Fibroblast of skin of right biceps (primary cell): ENCODE measurements around the gene CD68.

Experiments used
- DNase-seq: peaks from one replicate; pipeline ENCODE4 v3.0.0-alpha.2; 2013

The CD68 gene

DNA sequence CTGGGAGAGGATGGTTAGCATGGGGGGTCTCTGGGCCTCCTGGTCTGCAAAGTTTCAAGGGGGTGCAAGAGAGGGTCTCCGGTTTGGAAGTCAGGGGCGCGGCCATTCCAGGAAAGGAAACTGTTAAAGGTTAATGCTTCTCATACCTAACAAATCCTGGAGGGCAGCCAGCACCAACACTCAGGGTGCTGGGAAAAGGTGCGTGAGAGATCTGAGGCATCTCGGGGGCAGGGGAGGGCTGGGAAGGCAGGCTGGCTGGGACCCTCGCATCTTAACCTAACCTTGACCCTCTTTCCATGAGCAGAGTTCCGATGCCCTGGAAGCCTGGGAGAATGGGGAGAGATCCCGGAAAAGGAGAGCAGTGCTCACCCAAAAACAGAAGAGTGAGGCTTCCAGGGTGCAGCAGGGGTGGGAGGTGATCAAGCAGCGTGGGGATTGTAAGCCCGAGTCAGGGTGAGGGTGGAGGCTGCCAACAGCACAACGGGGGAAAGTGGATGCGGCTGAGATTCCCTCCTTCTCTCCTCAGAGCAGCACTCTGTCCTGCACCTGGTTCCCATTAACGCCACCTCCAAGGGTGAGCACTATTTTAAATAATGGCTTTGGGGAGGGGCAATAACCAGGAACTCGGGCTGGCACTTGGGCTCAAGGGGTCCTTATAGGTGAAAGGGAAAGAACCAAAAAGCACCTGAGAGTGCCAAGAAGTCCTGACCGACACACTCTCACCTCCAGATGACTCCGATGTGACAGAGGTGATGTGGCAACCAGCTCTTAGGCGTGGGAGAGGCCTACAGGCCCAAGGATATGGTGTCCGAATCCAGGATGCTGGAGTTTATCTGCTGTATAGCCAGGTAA is 19.9 kb upstream of the CD68 start:
- no peak for DNase-seq

DNA sequence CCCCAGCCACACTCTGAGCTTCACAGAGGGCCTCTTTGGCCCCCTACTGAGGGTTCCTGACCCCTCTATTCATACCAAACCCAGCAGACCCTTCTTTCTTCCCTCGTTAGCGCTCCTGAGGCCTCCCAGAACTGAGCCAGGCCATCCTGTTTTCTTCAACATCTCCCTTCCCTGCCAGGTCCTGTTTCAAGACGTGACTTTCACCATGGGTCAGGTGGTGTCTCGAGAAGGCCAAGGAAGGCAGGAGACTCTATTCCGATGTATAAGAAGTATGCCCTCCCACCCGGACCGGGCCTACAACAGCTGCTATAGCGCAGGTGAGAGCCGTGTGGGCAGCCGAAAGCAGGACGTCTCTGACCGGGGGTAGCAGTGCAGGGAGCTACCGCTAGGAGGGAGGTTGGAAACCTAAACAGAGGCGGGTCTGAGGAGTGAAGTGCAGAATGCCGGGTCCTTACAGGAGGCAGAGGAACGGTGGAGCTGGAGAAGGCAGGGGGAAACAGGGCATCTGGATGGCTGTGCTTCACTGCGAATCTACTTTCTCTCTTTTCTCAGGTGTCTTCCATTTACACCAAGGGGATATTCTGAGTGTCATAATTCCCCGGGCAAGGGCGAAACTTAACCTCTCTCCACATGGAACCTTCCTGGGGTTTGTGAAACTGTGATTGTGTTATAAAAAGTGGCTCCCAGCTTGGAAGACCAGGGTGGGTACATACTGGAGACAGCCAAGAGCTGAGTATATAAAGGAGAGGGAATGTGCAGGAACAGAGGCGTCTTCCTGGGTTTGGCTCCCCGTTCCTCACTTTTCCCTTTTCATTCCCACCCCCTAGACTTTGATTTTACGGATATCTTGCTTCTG is 19.0 kb upstream of the CD68 start:
- peak; percentile 61 for DNase-seq

GRCh38 chr17:7561028-7561575 is 18.3 kb upstream of the CD68 start:
- peak; percentile 81 for DNase-seq

DNA sequence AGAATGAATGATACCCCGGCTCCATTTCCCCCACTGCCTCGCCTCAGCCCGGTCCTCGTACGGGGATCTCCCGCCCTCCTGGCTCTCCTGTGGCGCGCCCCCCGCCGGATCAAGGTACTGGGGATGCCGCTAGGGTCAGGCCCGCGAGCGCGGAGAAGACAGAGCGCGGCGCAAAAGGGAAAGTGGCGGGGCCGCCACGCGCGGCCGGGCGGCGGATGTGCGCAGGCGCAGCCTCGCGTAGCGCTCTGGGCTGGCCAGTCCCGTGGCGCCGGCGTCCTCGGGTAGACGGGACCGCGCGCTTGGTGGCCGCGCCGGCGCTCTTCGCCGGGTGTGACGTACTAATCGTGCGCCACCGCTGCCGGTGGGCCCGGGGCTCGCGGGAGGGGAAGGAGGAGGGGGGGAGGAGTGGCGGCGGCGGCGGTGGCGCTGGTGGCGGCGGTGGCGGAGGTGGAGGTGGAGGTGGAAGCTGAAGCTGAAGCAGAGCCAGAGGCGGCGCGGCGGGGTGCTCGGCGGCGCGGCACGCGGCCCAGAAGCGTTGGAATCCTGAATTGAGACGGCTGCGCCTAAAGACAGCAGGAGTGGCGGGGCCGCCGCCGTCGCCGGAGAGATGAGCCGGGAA is 17.7 kb upstream of the CD68 start, which contains the start of gene SENP3:
SENP3 (plus strand) TSS at position 331 of the 619 bp plus-strand sequence. CDS start 1,158 bp downstream, outside the sequence.
- DNase-seq, result peak; percentile 91

DNA sequence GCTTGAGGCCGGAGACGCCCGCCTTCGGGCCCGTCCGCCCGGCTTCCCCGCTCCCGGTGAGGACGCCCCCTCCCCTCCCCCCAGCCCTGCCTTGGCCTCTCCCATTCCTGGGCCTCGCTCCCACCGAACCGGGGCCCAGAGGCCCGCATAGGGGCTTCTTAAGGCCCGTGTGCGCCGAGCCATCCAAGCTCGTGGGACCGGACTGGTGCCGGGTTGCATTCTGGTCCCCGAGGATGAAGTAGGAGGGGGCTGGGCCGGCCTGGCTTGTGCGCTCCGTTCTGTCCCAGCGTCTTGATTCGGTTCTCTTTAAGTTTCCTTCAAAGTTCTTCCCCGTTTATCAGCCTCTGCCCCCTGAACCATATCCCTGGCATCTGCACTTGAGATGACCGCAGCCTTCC is 17.2 kb upstream of the CD68 start:
- no peak for DNase-seq

- no peak for DNase-seq
Measured at GRCh38 chr17:7563115-7563869, 16.1 kb upstream of the CD68 start.

DNA sequence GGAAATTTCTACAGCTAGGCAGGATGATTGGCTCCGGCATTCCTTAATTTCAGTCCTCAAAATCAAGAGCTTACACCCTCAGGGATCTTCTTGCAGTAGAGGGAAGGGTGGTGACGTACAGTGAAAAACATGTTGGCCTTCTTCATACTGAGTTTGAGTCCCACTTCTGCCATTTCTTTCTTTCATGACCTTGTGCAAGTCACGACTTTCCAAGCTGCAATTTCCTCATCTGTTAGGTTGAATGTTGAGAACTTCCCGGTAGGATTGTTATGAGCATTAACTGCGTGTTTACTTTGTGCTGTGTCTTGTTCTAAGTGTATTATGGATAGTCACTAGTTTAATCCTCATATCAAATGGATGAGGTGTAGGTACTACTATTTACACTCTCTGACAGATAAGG is 9.9 kb upstream of the CD68 start:
- no peak for DNase-seq

GRCh38 chr17:7570351-7570750 is 9.1 kb upstream of the CD68 start:
- no peak for DNase-seq

DNA sequence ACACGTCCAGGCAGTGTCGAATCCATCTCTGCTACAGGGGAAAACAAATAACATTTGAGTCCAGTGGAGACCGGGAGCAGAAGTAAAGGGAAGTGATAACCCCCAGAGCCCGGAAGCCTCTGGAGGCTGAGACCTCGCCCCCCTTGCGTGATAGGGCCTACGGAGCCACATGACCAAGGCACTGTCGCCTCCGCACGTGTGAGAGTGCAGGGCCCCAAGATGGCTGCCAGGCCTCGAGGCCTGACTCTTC is 7.2 kb upstream of the CD68 start:
- no peak for DNase-seq

DNA sequence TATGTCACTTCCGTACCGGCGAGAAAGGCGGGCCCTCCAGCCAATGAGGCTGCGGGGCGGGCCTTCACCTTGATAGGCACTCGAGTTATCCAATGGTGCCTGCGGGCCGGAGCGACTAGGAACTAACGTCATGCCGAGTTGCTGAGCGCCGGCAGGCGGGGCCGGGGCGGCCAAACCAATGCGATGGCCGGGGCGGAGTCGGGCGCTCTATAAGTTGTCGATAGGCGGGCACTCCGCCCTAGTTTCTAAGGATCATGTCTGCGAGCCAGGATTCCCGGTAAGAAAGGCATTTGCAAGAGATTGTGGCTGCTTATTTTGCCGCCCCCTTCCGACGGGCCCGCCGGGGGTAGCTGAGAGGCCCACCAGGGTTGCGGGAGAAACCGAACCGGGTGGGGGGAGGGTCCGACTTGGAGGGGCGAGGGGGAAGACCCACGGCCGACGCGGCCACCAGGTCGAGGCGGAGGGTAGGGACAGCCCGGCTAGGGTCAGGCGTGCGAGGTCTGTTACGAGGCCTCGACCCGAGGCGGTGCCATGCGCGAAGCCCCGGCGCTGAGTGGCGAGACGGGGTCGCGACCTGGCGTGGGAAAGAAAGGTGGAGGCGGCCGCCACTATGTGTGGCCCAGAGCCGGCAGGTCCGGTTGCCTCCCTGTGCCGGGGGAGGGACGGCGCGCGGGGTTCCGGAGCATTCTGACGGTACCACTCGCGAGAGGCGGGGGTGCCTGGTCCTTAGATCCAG is 6.7 kb upstream of the CD68 start:
- DNase-seq, result peak; percentile 100

DNA sequence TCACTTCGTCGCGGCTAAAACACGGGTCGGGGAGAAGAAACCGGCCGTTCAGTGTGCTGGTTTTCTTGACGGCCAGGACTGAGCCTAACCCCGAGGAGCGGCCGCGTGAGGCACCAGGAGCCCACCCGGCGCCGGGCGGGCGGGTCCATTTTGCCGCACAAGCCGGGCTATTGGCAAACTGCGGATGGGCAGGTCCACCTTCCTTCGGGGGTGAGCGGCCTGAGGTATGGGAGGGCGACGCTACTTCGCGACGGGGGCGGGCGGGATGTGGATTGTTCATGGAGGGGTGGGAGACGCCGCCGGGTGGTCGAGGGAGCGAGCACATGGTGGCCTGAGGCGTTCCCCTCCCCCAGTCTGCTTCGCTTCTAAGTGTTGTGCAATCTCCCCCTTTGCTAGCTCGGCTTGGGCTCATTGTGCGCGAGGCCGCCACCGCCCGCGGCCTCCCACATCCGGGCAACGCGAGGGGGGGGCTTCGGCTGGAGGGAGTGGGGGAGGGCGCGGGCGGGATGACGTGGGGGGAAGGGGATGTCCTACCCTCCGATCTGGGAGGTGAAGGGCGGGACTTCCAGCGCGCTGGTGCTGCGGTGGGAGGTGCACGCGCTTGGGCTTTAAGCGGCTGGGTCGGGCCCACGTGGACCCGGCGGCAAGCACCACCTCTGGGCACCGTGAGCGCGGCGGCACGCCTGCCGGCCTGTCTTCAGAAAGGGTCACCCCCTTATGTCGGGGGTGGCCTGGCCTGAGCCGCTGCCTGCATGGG is 5.9 kb upstream of the CD68 start:
- DNase-seq, result peak; percentile 94

DNA sequence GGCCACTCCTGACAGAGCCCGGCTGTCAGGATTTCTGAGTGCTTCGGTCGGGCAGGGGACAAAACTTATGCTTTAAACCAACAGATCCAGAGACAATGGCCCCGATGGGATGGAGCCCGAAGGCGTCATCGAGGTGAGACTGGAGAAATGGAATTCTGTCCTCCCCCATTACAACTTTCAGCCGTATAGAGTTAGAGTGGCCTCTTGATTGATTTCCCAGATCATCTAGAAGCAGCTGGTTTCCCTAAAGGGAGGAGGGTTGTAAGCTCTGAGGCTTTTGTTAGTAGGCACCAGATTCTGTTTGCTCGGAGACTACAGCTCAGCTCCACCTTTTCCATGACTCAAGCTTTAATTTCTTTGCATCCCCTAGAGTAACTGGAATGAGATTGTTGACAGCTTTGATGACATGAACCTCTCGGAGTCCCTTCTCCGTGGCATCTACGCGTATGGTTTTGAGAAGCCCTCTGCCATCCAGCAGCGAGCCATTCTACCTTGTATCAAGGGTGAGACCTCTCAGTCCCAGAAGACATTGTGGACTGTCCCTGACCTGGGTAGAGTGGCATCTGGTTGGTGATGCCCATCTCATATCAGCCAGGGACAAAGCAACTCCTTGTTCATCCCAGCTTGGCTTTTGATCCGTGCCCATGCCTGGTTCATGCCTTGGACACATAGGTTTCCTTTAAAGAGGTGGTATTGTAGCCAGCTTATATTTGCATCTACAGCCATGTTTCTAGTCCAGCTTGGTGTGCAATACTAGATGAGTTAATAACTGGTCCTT is 5.1 kb upstream of the CD68 start:
- no peak for DNase-seq

DNA sequence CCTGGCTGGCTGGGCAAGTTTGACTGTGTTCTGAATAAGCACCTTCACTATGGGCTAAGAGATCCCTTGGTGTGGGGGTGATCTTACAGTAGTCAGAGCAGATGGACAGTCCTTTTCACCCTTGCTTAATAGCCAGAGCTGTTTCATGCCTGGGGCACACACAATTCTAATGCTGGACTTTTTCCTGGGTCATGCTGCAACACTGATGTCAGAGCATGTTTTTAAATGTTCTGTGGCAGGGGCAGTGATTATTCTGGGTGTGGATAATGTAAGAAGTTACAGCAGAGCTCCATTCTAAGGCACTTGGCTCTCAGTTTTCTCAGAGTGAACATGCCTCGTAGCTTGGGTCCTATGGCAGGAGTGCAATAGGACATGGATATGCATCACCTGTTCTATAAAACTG is 4.0 kb upstream of the CD68 start:
- DNase-seq, result no peak

- no peak for DNase-seq
Measured at GRCh38 chr17:7575959-7576358, 3.5 kb upstream of the CD68 start.

DNA sequence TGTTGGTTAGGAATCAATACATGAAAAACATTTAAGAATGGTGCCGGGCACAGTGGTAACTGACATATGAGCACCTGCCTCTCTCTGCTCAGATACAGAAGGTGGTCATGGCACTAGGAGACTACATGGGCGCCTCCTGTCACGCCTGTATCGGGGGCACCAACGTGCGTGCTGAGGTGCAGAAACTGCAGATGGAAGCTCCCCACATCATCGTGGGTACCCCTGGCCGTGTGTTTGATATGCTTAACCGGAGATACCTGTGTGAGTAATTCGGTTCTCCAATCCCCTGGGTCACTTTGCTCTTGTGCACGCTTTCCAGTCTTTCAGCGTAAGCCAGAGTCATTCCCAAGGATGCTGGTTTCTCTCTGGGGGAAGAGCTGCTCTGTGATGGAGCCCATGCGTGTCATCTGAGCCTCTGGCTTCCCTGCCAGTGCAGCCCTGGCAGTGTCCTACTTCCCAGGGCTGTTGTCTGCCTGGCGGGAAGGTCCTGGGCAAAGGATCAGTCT is 3.0 kb upstream of the CD68 start:
- DNase-seq, result no peak

DNA sequence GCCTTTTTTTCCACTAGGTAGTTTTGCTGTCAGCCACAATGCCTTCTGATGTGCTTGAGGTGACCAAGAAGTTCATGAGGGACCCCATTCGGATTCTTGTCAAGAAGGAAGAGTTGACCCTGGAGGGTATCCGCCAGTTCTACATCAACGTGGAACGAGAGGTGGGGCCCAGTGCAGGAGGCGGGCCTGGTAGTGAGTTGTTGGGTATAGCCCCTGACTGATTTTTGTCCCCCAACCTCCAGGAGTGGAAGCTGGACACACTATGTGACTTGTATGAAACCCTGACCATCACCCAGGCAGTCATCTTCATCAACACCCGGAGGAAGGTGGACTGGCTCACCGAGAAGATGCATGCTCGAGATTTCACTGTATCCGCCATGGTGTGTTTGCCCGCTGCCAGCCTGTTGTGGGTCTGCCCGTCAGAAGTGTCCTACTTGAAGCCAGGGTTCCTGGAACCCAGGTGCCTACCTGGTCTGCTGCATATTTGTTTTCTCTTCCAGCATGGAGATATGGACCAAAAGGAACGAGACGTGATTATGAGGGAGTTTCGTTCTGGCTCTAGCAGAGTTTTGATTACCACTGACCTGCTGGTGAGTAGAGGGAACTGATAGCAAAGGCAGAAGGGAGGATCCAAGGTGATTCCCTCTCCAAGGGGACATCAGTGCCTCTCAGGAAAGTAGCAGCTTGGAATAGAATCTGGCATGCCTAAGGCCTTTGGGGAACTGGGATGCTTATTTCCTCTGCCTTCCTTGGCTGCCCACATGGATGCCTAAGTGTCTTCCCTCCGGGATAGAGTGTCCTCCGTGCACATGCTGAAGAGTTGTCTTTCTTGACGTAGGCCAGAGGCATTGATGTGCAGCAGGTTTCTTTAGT is 1.9 kb upstream of the CD68 start:
- no peak for DNase-seq

- DNase-seq, result no peak
Measured at GRCh38 chr17:7579834-7580603, 581 bp downstream of the CD68 start.
